A549 (cell line): ENCODE results near the gene ERFE. TPM values are rescaled to one million over a fixed set of nuclear protein-coding genes. Genes with fewer than 3 reads are reported as not detected.
A peak's percentile ranks its signal among the peaks of the same experiment; 100 is the strongest.

Source experiments
- ATAC-seq, 2 experiments: fragments of 200-7000 bp in 1 of 2; fragments of >200 bp in 1 of 2; cut with Nextera tagmentation in 1 of 2; cut with Tn5 transposase in 1 of 2; 3 replicates each; pipeline versions ENCODE4 v1.8.0 to v1.9.1; 2018 to 2020; ENCODE audit warnings: mild to moderate bottlenecking in 1 of 2, moderate library complexity in 1 of 2
- CTCF ChIA-PET: fragments of 300-600 bp; sonication (Branson Sonifier 250); formaldehyde crosslinking; extraction: SDS; loops from one replicate; lab custom pipeline; 2021; ENCODE audit warnings: antibody characterized with exemption, inconsistent platforms; lab: Yijun Ruan, JAX
- POLR2A ChIA-PET: fragments of 350-600 bp; formaldehyde crosslinking; extraction: SDS; loops from one replicate; lab custom pipeline; 2021; ENCODE audit warnings: antibody characterized with exemption, inconsistent platforms; lab: Yijun Ruan, JAX
- DNase-seq, 2 experiments: peaks; one replicate each; pipeline versions ENCODE4 v3.0.0 to v3.0.0-alpha.2; 2011 to 2016; ENCODE audit warnings: low read depth in 1 of 2, low spot score in 1 of 2
- FAIRE-seq: peaks from 2 replicates; lab custom pipeline; 2011; peaks lifted over from hg19 to GRCh38; lab: Jason Lieb, UNC
- H3K27ac ChIP-seq, 2 experiments: fragments of >200 bp; sonication (Bioruptor Twin); formaldehyde crosslinking; 3 replicates each; pipeline ENCODE4 v1.5.1; 2016 to 2017
- H3K4me1 ChIP-seq: fragments of >200 bp; sonication (Bioruptor Twin); formaldehyde crosslinking; 3 replicates; pipeline ENCODE4 v1.6.1; 2016
- H3K4me2 ChIP-seq: fragments of >200 bp; sonication (Bioruptor Twin); formaldehyde crosslinking; 3 replicates; pipeline ENCODE4 v1.6.1; 2016
- H3K4me3 ChIP-seq: fragments of >200 bp; sonication (Bioruptor Twin); formaldehyde crosslinking; 3 replicates; pipeline ENCODE4 v1.5.1; 2016
- H3K9me3 ChIP-seq: fragments of >200 bp; sonication (Bioruptor Twin); formaldehyde crosslinking; 3 replicates; pipeline ENCODE4 v1.6.1; 2016
- ATOH8 ChIP-seq: fragments of 250-450 bp; sonication (Bioruptor Pico); IDR thresholded peaks from 2 replicates; pipeline ENCODE4 v1.5.0; 2020; ENCODE audit warnings: low read depth, mild to moderate bottlenecking, moderate library complexity
- CBX2 ChIP-seq: fragments of 200-600 bp; sonication (generic); IDR thresholded peaks from 2 replicates; pipeline ENCODE4 v1.6.1; 2016; ENCODE audit warnings: low read depth, mild to moderate bottlenecking, borderline replicate concordance
- CTCF ChIP-seq: fragments of >200 bp; sonication (Bioruptor Twin); formaldehyde crosslinking; IDR thresholded peaks from 3 replicates; pipeline ENCODE4 v1.5.1; 2016
- EHF ChIP-seq: fragments of 250-450 bp; sonication (Bioruptor Pico); IDR thresholded peaks from 2 replicates; pipeline ENCODE4 v1.5.0; 2020; ENCODE audit warnings: mild to moderate bottlenecking
- EHMT2 ChIP-seq: fragments of 200-600 bp; sonication (generic); IDR thresholded peaks from 2 replicates; pipeline ENCODE4 v1.6.1; 2016; ENCODE audit warnings: antibody characterized with exemption, low read depth, mild to moderate bottlenecking, moderate library complexity
- ELK1 ChIP-seq: fragments of 150-350 bp; IDR thresholded peaks from 2 replicates; pipeline ENCODE4 v1.6.1; 2014; ENCODE audit warnings: low read depth, mild to moderate bottlenecking, low read length
- FOSL2 ChIP-seq, 2 experiments: fragments of 450-650 bp in 1 of 2; fragments of >200 bp in 1 of 2; sonication (Bioruptor Twin) in 1 of 2; formaldehyde crosslinking; IDR thresholded peaks; 2 replicates each; pipeline versions ENCODE4 v1.5.0 to v1.6.1; 2016 to 2020; ENCODE audit warnings: mild to moderate bottlenecking in 1 of 2, moderate library complexity in 1 of 2
- HEYL ChIP-seq: fragments of 250-450 bp; sonication (Bioruptor Pico); IDR thresholded peaks from 2 replicates; pipeline ENCODE4 v1.8.0; 2021; ENCODE audit warnings: mild to moderate bottlenecking, moderate library complexity
- HOXB13 ChIP-seq: fragments of 250-450 bp; sonication (Bioruptor Pico); IDR thresholded peaks from 2 replicates; pipeline ENCODE4 v1.5.0; 2020; ENCODE audit warnings: low read depth, mild to moderate bottlenecking, moderate library complexity
- JUN ChIP-seq, 2 experiments: fragments of >200 bp; sonication (Bioruptor Twin); formaldehyde crosslinking; IDR thresholded peaks; 2 replicates in 1 of 2; 3 replicates in 1 of 2; pipeline ENCODE4 v1.6.1; 2016 to 2017
- MAFK ChIP-seq: fragments of 450-650 bp; IDR thresholded peaks from 2 replicates; pipeline ENCODE4 v1.6.1; 2014; ENCODE audit not compliant: partially characterized antibody
- PHF8 ChIP-seq: fragments of 200-600 bp; sonication (generic); IDR thresholded peaks from 2 replicates; pipeline ENCODE4 v1.6.1; 2016; ENCODE audit warnings: low read depth, mild to moderate bottlenecking, antibody characterized with exemption, moderate library complexity, borderline replicate concordance
- POLR2A ChIP-seq: IDR thresholded peaks from 2 replicates; pipeline ENCODE4 v1.6.1; 2012; ENCODE audit warnings: mild to moderate bottlenecking, low read length
- POLR2AphosphoS2 ChIP-seq: conservative IDR thresholded peaks from 2 replicates; pipeline ENCODE4 v1.6.1; 2012; ENCODE audit warnings: low read length, improper control_type of control experiment, inconsistent platforms
- SREBF2 ChIP-seq: fragments of 450-650 bp; IDR thresholded peaks from 2 replicates; pipeline ENCODE4 v1.6.1; 2014; ENCODE audit warnings: mild to moderate bottlenecking, moderate library complexity
- TP53 ChIP-seq: fragments of 250-450 bp; sonication (Bioruptor Pico); IDR thresholded peaks from 2 replicates; pipeline ENCODE4 v1.5.0; 2021; ENCODE audit warnings: mild to moderate bottlenecking, moderate library complexity
- ZC3H11A ChIP-seq: fragments of 450-650 bp; IDR thresholded peaks from 2 replicates; pipeline ENCODE4 v1.6.1; 2014; ENCODE audit warnings: antibody characterized with exemption, mild to moderate bottlenecking
- ZSCAN20 ChIP-seq: fragments of 250-450 bp; sonication (Bioruptor Pico); IDR thresholded peaks from 2 replicates; pipeline ENCODE4 v1.8.0; 2022; ENCODE audit warnings: mild to moderate bottlenecking, moderate library complexity
- WGBS: methylation state at CpG from one replicate; pipeline ENCODE4 v1.1.6; 2017; ENCODE audit errors: missing lambda C conversion rate; 5-methylcytosine and 5-hydroxymethylcytosine counted together
- polyA plus RNA-seq, 4 experiments: library from polyadenylated mRNA; depleted of rRNA in 3 of 4; stranded (reverse); fragments of >200 nt; fragmentation: RNase III in 1 of 4; extraction: RNeasy Plus Mini Kit Qiagen cat#74134 plus additional on column Dnase treatment in 1 of 4; gene quantifications; 2 replicates in 3 of 4; 3 replicates in 1 of 4; pipeline ENCODE4 v1.2.3, GENCODE V29; 2011 to 2017
- TF ChIP-seq, protein P1 (sequence below): fragments of >200 bp; sonication (Bioruptor Twin); formaldehyde crosslinking; IDR thresholded peaks from 3 replicates; pipeline ENCODE4 v1.6.1; 2016

The ERFE gene
- polyA plus RNA-seq, 2 of the 4 experiments (the other 2 are of a cell fraction): 2.6 TPM

DNA sequence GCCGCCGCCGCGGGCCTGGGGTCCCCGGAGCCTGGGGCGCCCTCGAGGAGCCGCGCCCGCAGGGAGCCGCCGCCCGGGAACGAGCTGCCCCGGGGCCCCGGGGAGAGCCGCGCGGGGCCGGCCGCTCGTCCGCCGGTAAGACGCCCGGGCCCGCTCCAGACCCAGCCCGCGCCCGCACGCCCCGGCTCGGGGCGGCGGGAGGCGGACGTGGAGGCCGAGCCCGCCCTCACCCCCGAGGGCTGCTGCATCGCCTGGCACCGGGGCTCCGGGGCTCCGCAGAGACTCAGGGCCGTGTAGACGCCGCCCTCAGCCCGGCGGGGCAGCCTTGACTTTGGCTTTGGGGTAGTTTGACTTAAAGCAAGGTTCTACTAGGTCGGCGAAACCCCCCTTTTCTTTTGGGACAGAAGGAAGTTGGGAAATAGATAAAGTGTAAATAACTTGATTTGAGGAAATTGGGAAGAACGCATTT is 335 bp downstream of the ERFE start:
- Histone ChIP-seq H3K27ac (peak overlapping the region; percentile 72 to 98), H3K4me3 (peak overlapping the region; percentile 59), H3K4me2 (peak overlapping the region; percentile 92), H3K4me1 (peaks cover 15% of the 10 kb centered on the region; the same call in 2 of the 3 replicates)
- DNase-seq (peak in 1 of 2 experiments; percentile 44), FAIRE-seq (no peak)
- POLR2A ChIA-PET: no interaction called here
- TF ChIP-seq, protein P1, sequence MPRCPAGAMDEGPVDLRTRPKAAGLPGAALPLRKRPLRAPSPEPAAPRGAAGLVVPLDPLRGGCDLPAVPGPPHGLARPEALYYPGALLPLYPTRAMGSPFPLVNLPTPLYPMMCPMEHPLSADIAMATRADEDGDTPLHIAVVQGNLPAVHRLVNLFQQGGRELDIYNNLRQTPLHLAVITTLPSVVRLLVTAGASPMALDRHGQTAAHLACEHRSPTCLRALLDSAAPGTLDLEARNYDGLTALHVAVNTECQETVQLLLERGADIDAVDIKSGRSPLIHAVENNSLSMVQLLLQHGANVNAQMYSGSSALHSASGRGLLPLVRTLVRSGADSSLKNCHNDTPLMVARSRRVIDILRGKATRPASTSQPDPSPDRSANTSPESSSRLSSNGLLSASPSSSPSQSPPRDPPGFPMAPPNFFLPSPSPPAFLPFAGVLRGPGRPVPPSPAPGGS: no peak
- TF ChIP-seq JUN (IDR thresholded peaks at IDR 0.05) (peak in 1 of 2 experiments; percentile 48; a peak in 1 of 5 replicates), CTCF (peak; percentile 26; the same call in 2 of the 3 replicates), EHF (no peak), POLR2AphosphoS2 (no peak), HEYL (no peak)
- TF ChIP-seq, all 56 proteins: peak for 2
- ATAC-seq: peak; percentile 35 to 49
- 3% methylated on average over 33 of the region's 52 CpGs for WGBS
- H3K9me3 ChIP-seq: no peaks in the 10 kb centered on the region
- CTCF ChIA-PET: interaction anchor here (0.8 to 2.7 kb wide), 6 partner anchors 15 to 232 kb away, joined by 3 to 15 read pairs (median 5); no protein-coding TSS in a partner anchor

- peak overlapping the region; percentile 72 to 98; a peak in 4 of 6 replicates for H3K27ac ChIP-seq
- H3K4me3 ChIP-seq: peak overlapping the region; percentile 59
- DNase-seq: no peak
- no peak for FAIRE-seq
- no peaks in the 10 kb centered on the region for H3K9me3 ChIP-seq
- WGBS: 73% methylated on average over 9 of the region's 10 CpGs
- POLR2A ChIA-PET: no interaction called here
- TF ChIP-seq MAFK (no peak), EHMT2 (no peak), SREBF2 (no peak), PHF8 (no peak), CBX2 (no peak), ZC3H11A (no peak), HOXB13 (CRISPR knock-in tag) (no peak), FOSL2 (IDR thresholded peaks at IDR 0.05) (no peak), FOSL2 (CRISPR knock-in tag; IDR thresholded peaks at IDR 0.05) (no peak), TP53 (CRISPR knock-in tag) (no peak), ATOH8 (no peak), POLR2A (no peak), ELK1 (no peak), ZSCAN20 (CRISPR knock-in tag) (no peak)
- CTCF ChIA-PET: interaction anchor here (0.8 to 3.2 kb wide), 11 partner anchors 11 to 233 kb away, joined by 3 to 15 read pairs (median 4); no protein-coding TSS in a partner anchor
- peaks cover 15% of the 10 kb centered on the region; the same call in 2 of the 3 replicates for H3K4me1 ChIP-seq
- H3K4me2 ChIP-seq: peak overlapping the region; percentile 92
- peak in 1 of 2 experiments; percentile 4; a peak in 1 of 6 replicates for ATAC-seq
Measured at GRCh38 chr2:238159661-238160205, 963 bp downstream of the ERFE start.
